HG03378 (cell line): ENCODE measurements around the gene POLR2F.
A peak's percentile ranks its signal among the peaks of the same experiment; 100 is the strongest.
"Not testable (repeated sequence)": the region's sequence is repeated elsewhere in the genome, so short reads cannot be mapped to it uniquely, and the experiment has no call there.

Source experiments
- ATAC-seq: cut with Tn5 transposase; IDR thresholded peaks from one replicate; pipeline ENCODE4 v1.9.1; 2021; ENCODE audit warnings: mild to moderate bottlenecking, moderate library complexity; ENCODE audit not compliant: unreplicated experiment

POLR2F gene

DNA sequence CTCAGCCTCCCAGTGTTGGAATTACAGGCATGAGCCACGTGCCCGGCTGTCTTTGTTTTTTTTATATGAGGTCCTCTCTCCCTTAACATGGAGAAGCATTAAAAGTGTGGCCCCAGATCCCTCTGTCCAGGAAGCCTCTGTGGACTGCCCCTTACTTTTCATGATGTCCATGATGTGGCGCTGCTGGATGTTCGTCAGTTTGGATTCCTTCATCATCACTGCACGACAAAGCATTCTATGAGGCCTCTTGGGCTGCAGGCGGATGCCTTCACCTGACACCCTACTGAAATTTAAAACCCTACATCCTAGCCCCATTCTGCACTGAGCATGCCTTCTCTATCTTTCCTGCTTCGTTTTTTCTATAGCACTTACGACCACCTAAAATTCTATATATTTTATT, 2.2 kb upstream of the POLR2F start:
- no peak for ATAC-seq

DNA sequence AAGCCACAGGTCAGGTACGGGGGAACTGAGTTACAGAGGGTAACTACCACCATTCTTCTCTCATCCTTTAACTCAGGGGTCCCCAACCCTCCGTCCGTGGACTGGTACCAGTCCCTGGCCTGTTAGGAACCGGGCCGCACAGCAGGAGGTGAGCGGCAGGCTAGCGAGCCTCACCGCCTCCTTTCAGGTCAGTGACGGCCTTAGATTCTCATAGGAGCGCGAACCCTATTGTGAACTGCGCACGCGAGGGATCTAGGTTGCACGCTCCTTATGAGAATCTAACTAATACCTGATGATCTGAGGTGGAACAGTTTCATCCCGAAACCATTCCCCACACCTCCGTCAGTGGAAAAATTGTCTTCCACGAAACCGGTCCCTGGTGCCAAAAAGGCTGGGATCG, 870 bp upstream of the POLR2F start:
- not testable (repeated sequence) for ATAC-seq

DNA sequence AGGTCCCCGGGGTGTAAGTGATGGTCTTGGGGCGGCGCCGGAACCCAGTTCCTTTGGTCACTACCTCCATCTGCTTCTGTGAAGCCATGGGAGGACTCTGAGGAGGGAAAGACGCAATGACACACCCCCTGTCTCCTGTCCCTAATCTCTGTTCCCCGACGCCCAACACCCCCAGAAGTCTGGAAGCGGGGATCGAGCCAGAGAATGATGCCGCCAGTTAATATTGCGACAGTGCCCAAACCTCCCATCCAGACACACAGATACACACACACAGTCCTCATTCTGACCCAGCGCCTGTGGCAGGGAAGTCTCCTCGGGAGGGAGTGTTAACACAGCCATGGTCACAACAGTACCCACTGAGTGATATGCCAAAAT, 450 bp upstream of the POLR2F start:
- ATAC-seq = peak; percentile 39

DNA sequence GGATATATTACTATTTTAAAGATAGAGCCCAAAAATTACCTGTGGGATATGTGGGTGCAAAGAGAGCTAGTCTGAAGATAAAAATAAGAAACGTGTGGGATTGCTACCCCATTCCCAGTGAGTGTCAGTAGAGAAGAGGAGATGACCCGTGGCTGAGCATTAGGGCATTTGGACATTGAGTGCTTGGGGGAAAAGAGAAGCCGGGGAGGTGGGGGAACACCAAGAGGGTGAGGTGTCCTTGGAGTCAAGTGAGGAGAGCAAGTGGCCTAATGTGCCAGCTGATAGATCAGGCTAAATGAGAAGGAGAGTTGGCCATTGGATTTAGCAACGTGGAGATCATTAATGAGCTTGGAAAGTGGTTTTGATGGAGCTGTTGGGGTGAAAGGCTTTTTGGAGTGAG, 1.2 kb downstream of the POLR2F start:
- ATAC-seq = no peak

DNA sequence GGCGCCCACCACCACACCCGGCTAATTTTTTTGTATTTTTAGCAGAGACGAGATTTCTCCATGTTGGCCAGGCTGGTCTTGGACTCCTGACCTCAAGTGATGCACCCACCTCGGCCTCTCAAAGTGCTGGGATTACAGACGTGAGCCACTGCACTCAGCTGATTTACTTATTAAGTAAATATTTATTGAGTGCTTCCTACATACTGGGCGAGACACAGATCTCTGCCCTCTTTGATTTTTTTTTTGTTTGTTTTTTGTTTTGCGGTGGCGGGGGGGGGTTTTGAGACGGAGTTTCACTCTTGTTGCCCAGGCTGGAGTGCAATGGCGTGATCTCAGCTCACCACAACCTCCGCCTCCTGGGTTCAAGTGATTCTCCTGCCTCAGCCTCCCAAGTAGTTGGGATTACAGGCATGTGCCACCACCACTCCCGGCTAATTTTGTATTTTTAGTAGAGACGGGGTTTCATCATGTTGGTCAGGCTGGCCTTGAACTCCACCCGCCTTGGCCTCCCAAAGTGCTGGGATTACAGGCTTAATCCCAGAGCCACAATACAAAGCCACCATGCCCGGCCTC, 2.4 kb downstream of the POLR2F start:
- ATAC-seq = not testable (repeated sequence)

DNA sequence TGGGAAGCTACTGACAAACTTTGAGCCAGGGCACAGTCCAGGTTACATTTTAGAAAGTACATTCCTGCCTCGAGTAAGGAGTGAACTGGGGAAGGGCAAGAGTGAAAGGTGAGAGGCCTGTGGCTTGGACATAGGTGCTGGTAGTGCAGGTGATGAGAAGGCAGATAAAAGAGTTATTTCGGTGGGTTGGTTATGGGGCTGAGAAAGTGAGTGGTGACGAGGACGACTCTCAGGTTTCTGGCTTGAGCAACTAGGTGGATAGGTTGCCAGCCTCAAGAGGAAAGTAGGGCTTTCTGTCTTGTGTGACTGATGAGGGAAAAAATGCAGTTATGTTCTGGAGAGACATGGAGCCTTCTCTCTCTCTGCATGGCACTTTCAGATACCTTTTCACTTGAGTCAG, 3.7 kb downstream of the POLR2F start:
- ATAC-seq = no peak

DNA sequence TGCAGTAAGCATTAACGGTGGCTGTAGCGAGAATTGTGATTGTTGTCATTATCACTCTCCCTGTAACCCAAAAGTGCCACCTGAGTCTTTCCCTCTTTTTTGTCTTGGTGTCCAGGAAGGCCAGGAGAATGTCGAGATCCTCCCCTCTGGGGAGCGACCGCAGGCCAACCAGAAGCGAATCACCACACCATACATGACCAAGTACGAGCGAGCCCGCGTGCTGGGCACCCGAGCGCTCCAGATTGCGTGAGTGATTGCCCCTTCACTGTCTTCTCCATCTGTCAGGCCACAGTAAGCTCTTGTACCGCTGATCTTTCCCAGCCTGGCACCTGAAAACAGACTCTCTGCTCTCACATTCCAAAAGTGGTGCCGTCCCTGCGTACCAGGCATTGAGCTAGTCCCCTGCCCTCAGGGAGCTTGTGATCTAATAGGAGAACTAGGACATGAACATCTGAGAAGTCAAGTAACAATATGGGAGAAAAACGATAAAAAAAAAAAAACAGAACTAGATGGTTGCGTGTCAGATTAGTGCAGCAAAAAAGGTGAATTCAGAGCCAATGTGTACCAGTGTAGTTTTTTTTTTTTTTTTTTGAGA, 5.8 kb downstream of the POLR2F start:
- ATAC-seq = no peak

DNA sequence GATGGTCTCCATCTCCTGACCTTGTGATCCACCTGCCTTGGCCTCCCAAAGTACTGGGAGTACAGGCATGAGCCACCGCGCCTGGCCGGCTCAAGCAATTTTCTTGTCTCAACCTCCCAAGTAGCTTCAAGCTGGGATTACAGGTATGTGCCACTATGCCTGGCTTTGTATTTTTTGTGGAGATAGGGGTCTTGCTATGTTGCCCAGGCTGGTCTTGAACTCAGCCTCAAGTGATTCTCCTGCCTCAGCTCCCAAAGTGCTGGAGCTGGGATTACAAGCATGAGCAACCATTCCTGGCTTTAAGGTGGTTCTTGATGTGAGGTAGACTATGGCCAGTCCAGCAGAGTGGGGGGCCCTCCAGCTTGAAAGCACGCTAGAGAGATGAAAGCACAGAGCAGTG, 7.6 kb downstream of the POLR2F start:
- ATAC-seq = no peak

DNA sequence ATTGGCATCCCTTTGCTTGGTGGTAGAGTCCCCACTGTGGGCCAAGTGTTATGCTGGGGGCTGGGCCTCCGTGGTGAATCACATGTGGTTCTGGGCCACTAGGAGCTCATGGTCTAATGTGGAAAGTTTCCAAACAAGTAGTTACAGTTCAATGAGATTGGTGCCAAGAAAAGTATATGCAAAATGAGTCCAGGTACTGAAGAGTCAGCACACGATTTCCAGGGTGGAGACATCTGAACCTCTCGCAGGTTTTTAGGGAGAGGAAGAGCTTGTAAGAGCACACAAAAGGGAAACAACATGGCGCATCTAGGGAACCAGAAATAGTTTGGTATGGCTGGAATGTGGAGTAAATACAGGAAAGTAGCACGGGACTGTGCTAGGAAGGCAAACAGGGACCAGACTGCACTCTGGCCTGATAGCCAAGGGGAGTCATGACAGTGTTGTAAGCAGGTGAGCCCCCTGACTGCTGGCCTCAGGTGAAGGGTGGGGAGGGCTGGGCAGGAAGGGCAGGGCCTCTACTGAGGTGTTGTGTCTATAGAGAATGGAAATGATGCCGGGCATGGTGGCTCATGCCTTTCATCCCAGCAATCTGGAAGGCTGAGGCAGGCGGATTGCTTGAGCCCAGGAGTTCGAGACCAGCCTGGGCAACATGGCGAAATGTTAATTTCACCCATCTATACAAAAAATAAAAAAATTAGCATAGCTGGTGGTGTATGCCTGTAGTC, 12.6 kb downstream of the POLR2F start:
- no peak for ATAC-seq

DNA sequence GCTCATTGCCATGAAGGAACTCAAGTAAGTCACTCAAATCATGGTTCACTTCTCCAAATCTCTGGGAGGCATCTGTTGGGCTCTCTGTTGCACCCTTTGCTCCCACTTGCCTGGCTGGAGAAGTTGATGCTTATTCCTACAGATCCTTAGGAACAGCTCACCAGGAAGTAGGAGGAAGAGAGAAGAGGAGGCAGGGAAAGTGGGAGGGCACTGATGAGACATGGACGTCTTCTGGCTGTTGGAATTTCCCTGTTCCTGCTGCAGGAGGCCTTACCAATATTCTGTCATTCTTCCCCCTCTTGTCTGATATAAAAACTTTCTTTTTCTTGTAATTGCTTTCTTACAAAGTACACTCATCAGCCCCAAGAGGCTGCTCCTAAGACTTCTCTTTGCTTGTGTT, 13.6 kb downstream of the POLR2F start:
- ATAC-seq = no peak

DNA sequence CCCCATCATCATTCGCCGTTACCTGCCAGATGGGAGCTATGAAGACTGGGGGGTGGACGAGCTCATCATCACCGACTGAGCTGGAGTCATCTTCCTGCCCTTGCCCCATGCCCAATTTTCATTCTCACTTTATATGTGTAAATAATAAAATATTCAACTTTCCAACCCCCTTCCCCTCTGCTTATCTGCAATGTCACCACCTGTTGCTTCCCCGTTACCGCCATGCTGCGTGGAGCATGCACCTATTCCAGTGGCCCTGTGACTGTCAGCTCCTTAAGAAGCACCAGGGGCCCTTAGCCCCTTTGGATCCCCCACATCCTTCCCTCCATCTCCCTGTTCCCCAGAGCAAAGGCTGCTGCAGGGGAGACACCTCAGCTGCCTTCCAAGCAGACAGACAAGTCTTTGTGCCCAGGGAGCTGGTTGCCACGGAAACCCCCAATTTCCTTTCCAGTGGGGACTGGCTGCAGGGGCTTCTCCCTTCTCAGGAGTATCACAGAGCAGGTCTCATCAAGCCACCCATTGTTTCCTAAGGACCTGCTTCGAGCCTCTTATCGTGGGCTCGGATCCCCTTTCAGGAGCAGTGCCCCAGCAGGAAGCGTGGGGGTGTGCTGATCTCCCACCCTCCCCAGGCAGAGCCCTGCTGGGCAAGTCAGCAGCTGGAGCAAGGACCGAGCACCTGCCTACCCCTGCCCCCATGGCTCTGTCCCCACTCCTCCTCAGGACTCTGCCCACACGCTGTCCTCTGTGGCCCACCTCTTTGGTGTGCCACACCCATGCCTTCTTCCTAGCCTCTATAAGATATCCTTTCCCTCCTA, 14.3 kb downstream of the POLR2F start:
- ATAC-seq = no peak

DNA sequence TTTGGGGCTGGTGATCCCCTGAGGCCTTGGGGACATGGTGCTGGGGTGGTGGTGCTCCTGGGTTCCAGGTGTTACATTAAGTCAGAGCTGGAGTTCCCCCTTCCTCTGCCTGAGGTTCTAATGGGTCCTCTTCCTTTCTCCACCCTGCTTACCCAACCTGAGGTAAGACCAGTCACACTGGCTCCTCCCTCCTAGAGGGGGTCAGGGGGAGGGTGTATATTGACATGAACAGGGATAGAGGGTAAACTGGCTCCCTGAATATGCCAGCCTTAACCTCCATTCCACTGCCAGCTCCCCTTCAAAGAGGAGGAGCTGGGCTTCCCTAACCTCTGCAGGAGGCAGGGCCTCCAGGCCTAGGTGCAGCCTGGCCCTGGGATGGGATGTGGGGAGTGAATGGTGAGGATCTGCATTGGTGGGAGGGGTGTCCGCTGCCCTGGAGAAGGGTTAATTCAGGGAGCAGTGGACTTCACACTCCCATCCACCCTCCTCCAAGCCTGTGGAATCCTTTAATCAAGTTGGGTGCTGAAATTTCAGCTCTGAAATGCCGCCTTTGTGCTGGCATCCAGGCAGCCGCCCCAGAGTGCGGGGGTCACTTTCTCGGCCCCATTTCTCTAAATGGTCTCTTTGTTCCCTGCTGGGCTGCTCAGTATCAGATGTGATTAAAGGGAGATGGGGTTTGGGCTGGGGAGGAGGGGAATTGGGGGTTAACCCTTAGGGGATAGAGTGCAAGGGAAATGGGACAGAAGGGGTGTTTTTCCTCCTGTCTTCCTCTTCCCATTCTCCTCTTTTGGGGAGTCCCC, 15.2 kb downstream of the POLR2F start:
- no peak for ATAC-seq

DNA sequence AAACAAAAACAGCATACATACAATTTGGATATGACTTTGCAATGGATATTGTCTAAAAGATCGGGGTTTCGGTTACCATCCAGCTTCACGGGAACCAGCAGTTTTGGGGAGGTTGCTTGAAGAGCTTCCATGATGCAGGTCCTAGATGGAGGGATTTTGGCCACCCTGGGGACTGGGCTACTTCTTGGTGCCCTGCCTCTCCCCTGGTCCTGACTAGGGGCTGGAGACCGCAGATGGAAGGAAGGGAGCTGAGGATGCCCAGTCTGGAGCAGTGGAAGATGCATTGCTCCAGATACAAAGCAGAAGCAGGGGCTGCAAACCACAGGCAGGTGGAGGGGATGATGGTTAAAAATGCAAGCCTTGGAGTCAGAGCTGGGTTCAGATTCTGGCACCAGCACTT, 17.4 kb downstream of the POLR2F start:
- ATAC-seq = no peak

DNA sequence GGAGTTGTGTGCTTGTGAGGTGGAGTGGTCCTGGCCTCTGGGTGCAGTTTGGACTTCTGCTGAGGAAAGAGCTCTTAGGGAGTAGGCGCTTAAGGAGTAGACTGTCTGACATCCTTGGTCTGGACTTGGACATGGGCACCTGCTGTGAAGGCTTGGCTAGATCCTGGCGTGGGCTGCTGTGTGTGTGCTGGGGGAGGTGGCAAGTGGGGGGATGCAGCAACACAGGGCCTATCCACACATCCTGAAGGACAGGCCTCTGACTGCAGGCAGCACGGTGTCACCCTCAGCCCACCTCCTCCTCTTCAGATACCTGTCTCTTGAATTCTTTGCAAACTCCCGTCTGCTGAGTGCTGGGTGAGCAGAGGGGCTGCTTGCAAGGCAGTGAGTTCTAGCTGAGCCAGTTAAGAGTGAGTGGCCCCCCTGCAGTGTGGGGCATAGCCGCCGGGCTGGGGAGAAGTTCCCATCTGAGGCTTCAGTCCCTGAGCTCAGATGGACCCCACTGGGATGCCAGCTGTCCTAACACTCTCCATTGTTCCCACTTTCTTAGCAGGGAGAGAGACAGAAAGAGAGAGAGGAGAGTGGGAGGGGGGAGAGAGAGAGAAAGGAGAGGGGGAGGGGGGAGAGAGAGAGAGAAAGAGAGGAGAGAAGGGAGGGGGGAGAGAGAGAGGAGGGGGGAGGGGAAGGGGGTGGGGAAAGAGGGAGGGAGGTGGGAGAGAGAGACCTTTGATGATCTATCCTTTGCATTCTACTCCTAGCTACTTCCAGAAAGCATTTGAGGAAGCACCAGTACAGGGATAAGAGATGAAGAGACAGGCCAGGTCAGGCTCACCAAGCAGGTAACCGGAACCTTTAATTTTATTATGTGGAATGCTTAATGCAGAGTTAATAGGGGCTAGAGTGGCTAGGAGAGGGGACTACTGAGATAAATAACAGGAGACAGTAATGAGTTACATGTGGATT, 18.3 kb downstream of the POLR2F start:
- no peak for ATAC-seq

DNA sequence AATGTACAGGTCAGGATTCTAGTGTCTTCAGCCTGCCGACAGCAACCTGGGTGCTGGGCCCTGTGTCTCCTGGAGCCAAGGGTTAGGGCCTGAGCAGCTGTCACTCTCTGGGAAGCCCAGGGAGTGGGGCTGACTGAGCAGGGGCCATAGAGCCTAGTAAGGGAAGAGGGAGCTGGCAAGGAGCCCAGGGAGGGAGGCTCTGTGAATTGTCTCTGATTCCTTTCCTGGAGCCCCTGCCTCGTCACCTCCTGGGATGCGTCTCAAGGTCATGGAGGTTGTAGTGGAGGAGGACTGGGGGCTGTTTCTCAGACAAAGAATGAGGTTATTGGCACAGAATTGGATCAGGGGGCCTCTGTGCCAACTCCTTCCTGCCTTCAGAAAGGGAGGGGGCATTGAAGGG, 19.0 kb downstream of the POLR2F start:
- ATAC-seq = no peak

DNA sequence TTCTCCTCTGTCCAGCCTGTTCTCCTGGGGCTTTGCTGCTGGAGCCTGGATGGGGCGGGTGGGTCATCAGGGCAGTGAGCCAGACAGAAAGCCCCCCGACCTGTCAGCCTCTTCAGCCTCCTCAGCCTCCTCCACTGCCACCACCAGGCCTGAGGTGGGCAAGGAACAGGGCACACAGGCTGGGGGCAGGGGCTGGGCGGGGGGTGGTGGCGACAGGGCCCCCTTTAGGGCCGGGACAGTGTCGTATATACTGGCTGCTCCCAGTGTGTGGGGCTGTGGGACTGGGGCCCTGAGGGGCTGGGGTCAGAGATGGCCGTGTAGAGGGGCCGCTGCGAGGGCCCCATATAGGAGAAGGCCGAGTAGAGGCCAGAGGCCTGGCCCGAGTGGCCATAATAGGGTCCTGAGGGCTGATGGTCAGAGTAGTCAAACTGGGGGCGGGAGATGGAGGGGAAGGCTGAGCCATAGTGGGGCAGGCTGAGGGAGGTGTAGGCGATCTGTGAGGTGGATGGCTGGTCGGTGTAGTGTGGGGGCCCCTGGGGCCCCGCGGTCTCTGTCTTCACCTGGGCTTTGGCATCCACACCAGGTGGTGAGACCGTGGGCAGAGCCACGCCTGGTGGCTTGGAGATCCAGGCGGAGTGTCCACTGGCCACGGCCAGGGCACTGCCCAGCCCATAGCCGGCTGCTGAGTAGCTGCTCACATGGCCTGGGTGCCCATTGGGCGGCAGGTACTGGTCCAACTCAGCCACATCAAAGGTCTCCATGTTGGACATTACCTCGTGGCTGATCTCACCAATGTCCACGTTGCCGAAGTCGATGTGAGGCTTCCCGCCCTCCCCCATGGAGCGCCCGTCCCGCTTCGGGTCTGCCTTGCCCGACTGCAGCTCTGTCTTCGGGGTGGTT, 20.0 kb downstream of the POLR2F start:
- no peak for ATAC-seq

DNA sequence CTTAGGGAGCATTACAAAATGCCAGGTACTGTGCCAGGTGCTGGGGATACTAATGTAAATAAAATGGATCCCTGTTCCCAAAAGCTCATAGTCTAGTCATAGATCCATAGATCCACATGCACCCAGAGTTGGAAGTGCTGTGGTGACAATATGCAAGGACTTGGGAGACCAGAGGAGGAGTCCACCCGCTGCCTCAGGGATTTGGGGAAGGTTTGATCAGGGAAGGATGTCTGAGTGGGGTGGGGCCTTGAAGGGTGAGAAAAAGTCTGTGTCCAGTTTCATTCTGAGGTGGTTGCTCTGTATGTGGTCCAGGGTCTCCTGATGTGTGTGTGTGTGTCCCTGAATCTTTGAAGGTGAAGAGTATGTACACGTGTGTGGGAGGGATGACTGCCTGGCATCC, 21.7 kb downstream of the POLR2F start:
- no peak for ATAC-seq

DNA sequence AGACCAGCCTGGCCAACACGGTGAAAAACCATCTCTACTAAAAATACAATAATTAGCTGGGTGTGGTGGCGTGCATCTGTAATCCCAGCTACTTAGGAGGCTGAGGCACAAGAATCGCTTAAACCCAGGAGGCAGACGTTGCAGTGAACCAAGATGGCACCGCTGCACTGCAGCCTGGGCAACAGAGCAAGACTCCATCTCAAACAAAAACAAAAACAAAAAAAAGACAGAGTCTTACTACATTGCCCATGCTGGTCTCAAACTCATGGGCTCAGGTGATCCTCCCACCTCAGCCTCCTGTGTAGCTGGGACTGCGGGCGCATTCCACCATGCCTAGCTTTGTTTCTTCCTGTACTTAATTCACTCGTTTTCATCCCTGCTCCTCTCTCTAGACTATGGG, 22.5 kb downstream of the POLR2F start:
- not testable (repeated sequence) for ATAC-seq

DNA sequence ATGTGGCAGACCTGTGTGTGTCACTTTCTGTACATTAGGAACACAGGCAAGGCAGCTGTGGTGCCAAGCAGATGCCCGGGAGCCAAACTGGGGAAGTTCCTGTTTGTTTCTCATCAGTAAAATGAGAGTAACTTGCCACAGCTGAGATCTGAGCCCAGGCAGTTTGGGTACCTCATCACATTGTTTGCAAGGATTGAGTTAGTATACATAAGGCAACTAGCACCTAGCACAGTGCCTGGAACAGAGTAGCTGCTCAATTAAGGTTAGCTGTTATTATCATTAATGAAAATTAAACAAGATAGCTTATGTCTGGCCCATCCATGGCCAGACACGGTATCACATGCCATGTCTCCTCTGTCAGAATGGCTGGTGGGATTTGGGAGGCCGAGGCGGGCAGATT, 23.0 kb downstream of the POLR2F start:
- ATAC-seq = no peak
